IMR-90 (cell line): ENCODE results near the gene SP140L. TPM values are rescaled to one million over a fixed set of nuclear protein-coding genes. Genes with fewer than 3 reads are reported as not detected.

Source experiments
- ATAC-seq: fragments of 200-7000 bp; cut with Tn5 transposase; 2 replicates; pipeline ENCODE4 v1.9.1; 2020; ENCODE audit warnings: low read depth, mild to moderate bottlenecking, moderate library complexity
- BruUV-seq: library from RNA; stranded (reverse); fragments of 400-500 nt; replicated peaks from 2 replicates; lab custom pipeline; 2021; lab: Mats Ljungman, UMichigan
- CTCF ChIA-PET: fragments of 300-600 bp; formaldehyde crosslinking; extraction: SDS; loops from one replicate; lab custom pipeline; 2021; ENCODE audit warnings: antibody characterized with exemption; lab: Yijun Ruan, JAX
- POLR2A ChIA-PET: fragments of 300-600 bp; sonication (Branson Sonifier 250); formaldehyde crosslinking; loops from one replicate; lab custom pipeline; 2022; ENCODE audit warnings: antibody characterized with exemption; ENCODE audit not compliant: unreplicated experiment; lab: Charles Lee
- DNase-seq: peaks from one replicate; pipeline ENCODE4 v3.0.0; 2013
- H2AFZ ChIP-seq: replicated peaks from 2 replicates; pipeline ENCODE3; 2013; ENCODE audit warnings: low read length, mild to moderate bottlenecking; ENCODE audit not compliant: poor library complexity
- H2AK5ac ChIP-seq: 2 replicates; pipeline ENCODE4 v1.6.1; 2013; ENCODE audit warnings: low read depth, low read length, inconsistent platforms
- H2AK9ac ChIP-seq: replicated peaks from 2 replicates; pipeline ENCODE3; 2013; ENCODE audit warnings: mild to moderate bottlenecking, low read depth, low read length, moderate library complexity; ENCODE audit not compliant: poor library complexity
- H2BK120ac ChIP-seq: 2 replicates; pipeline ENCODE4 v1.6.1; 2013; ENCODE audit warnings: low read depth, low read length, inconsistent platforms
- H2BK15ac ChIP-seq: 3 replicates; pipeline ENCODE4 v1.6.1; 2013; ENCODE audit warnings: low read depth, low read length, inconsistent platforms
- H2BK20ac ChIP-seq: 2 replicates; pipeline ENCODE4 v1.6.1; 2013; ENCODE audit warnings: low read depth, mild to moderate bottlenecking, inconsistent platforms, low read length, moderate library complexity
- H2BK5ac ChIP-seq: 2 replicates; pipeline ENCODE4 v1.6.1; 2013; ENCODE audit warnings: mild to moderate bottlenecking, low read depth, low read length, inconsistent platforms; ENCODE audit not compliant: poor library complexity, severe bottlenecking
- H3K14ac ChIP-seq: replicated peaks from 2 replicates; pipeline ENCODE4 v1.6.1; 2013; ENCODE audit warnings: low read depth, low read length, inconsistent platforms
- H3K18ac ChIP-seq: 2 replicates; pipeline ENCODE4 v1.6.1; 2013; ENCODE audit warnings: low read depth, low read length, control low read depth
- H3K23ac ChIP-seq: 2 replicates; pipeline ENCODE4 v1.6.1; 2013; ENCODE audit warnings: low read depth, low read length, inconsistent platforms
- H3K27ac ChIP-seq: 2 replicates; pipeline ENCODE4 v1.5.1; 2013; ENCODE audit warnings: mild to moderate bottlenecking, control low read depth, low read length; ENCODE audit not compliant: insufficient read depth
- H3K27me3 ChIP-seq: 2 replicates; pipeline ENCODE4 v1.6.1; 2013; ENCODE audit warnings: low read length; ENCODE audit not compliant: control insufficient read depth, insufficient read depth
- H3K36me3 ChIP-seq: 2 replicates; pipeline ENCODE4 v1.6.1; 2013; ENCODE audit warnings: low read length, mixed read lengths; ENCODE audit not compliant: control insufficient read depth, insufficient read depth
- H3K4ac ChIP-seq: 2 replicates; pipeline ENCODE4 v1.6.1; 2013; ENCODE audit warnings: low read depth, low read length, inconsistent platforms
- H3K4me1 ChIP-seq: 2 replicates; pipeline ENCODE4 v1.6.1; 2013; ENCODE audit warnings: low read length, mixed read lengths; ENCODE audit not compliant: control insufficient read depth, insufficient read depth
- H3K4me2 ChIP-seq: 2 replicates; pipeline ENCODE4 v1.6.1; 2013; ENCODE audit warnings: low read depth, mild to moderate bottlenecking, control low read depth, low read length, moderate library complexity
- H3K4me3 ChIP-seq: 2 replicates; pipeline ENCODE4 v1.5.1; 2013; ENCODE audit warnings: low read depth, mild to moderate bottlenecking, control low read depth, low read length, moderate library complexity; ENCODE audit not compliant: insufficient read depth
- H3K56ac ChIP-seq: 2 replicates; pipeline ENCODE4 v1.6.1; 2013; ENCODE audit warnings: low read length, inconsistent platforms; ENCODE audit not compliant: insufficient read depth; ENCODE audit errors: extremely low read depth
- H3K79me1 ChIP-seq, 2 experiments: 2 replicates each; pipeline ENCODE4 v1.6.1; 2013; ENCODE audit warnings: low read length in 2 of 2, inconsistent platforms in 1 of 2, low read depth in 1 of 2
- H3K9ac ChIP-seq: 2 replicates; pipeline ENCODE4 v1.6.1; 2013; ENCODE audit warnings: low read depth, low read length, control low read depth
- H3K9me1 ChIP-seq: 2 replicates; pipeline ENCODE4 v1.6.1; 2013; ENCODE audit warnings: low read length, inconsistent platforms; ENCODE audit not compliant: insufficient read depth
- H3K9me3 ChIP-seq: 2 replicates; pipeline ENCODE4 v1.6.1; 2013; ENCODE audit warnings: low read length; ENCODE audit not compliant: control insufficient read depth, insufficient read depth
- H4K20me1 ChIP-seq: 2 replicates; pipeline ENCODE4 v1.6.1; 2013; ENCODE audit warnings: low read length, inconsistent platforms; ENCODE audit not compliant: insufficient read depth
- H4K5ac ChIP-seq: 2 replicates; pipeline ENCODE4 v1.6.1; 2013; ENCODE audit warnings: mild to moderate bottlenecking, low read depth, low read length, control low read depth
- H4K8ac ChIP-seq, 2 experiments: 2 replicates each; pipeline ENCODE4 v1.6.1; 2013; ENCODE audit warnings: low read depth in 2 of 2, low read length in 2 of 2, control low read depth in 1 of 2, inconsistent platforms in 1 of 2
- H4K91ac ChIP-seq: 2 replicates; pipeline ENCODE4 v1.6.1; 2013; ENCODE audit warnings: low read depth, low read length, inconsistent platforms; ENCODE audit not compliant: insufficient read depth
- BHLHE40 ChIP-seq: fragments of 150-350 bp; IDR thresholded peaks from 2 replicates; pipeline ENCODE4 v1.6.1; 2016; ENCODE audit warnings: mild to moderate bottlenecking, low read depth, low read length
- CHD1 ChIP-seq: IDR thresholded peaks from 2 replicates; pipeline ENCODE4 v1.6.1; 2012; ENCODE audit warnings: low read depth, low read length, improper control_type of control experiment
- FOS ChIP-seq: fragments of 150-350 bp; IDR thresholded peaks from 2 replicates; pipeline ENCODE4 v1.6.1; 2016; ENCODE audit warnings: low read depth, low read length
- MAFK ChIP-seq: IDR thresholded peaks from 2 replicates; pipeline ENCODE4 v1.6.1; 2012; ENCODE audit warnings: low read depth, low read length, improper control_type of control experiment
- MAZ ChIP-seq: IDR thresholded peaks from 2 replicates; pipeline ENCODE4 v1.6.1; 2012; ENCODE audit warnings: low read depth, mild to moderate bottlenecking, low read length, improper control_type of control experiment, moderate library complexity, borderline replicate concordance
- MXI1 ChIP-seq: IDR thresholded peaks from 2 replicates; pipeline ENCODE4 v1.6.1; 2012; ENCODE audit warnings: low read depth, mild to moderate bottlenecking, low read length, moderate library complexity, borderline replicate concordance
- NFE2L2 ChIP-seq: fragments of 150-350 bp; IDR thresholded peaks from 2 replicates; pipeline ENCODE4 v1.6.1; 2016; ENCODE audit warnings: low read depth, mild to moderate bottlenecking, low read length
- POLR2A ChIP-seq: IDR thresholded peaks from 2 replicates; pipeline ENCODE4 v1.6.1; 2012; ENCODE audit warnings: mild to moderate bottlenecking, low read depth, low read length
- RAD21 ChIP-seq: IDR thresholded peaks from 2 replicates; pipeline ENCODE4 v1.6.1; 2012; ENCODE audit warnings: low read length, improper control_type of control experiment
- RFX5 ChIP-seq: IDR thresholded peaks from 2 replicates; pipeline ENCODE4 v1.8.0; 2012; ENCODE audit warnings: low read depth, mild to moderate bottlenecking, low read length, moderate library complexity
- SMC3 ChIP-seq: fragments of 150-350 bp; IDR thresholded peaks from 2 replicates; pipeline ENCODE4 v1.6.1; 2016; ENCODE audit warnings: low read depth, mild to moderate bottlenecking, antibody characterized with exemption, low read length, moderate library complexity
- WGBS, 2 experiments: methylation state at CpG; one replicate each; pipeline versions ENCODE4 v1.1.5 to v1.1.7; 2013; ENCODE audit warnings: missing lambda C conversion rate in 2 of 2; ENCODE audit not compliant: insufficient read length in 1 of 2; ENCODE audit errors: extremely low coverage in 2 of 2; 5-methylcytosine and 5-hydroxymethylcytosine counted together
- dilution Hi-C: fragments of 300-500 bp; cut with HindIII; formaldehyde crosslinking; loops from one replicate; pipeline ENCODE4 v1.14.3; 2018; ENCODE audit warnings: low sequenced_read_pairs; ENCODE audit not compliant: unreplicated experiment
- in situ Hi-C: fragments of 300-500 bp; cut with MboI; formaldehyde crosslinking; loops from 3 replicates; pipeline ENCODE4 v1.14.3; 2019; ENCODE audit warnings: low sequenced_read_pairs, inconsistent platforms, mixed read lengths
- intact Hi-C: fragments of 100-400 bp; cut with micrococcal nuclease; formaldehyde crosslinking; loops from 2 replicates; pipeline ENCODE4 v1.10.0; 2022
- polyA plus RNA-seq, 3 experiments: library from polyadenylated mRNA; depleted of rRNA; stranded (reverse); fragments of >200 nt; gene quantifications; 2 replicates each; pipeline ENCODE4 v1.2.3, GENCODE V29; 2012; ENCODE audit warnings: low replicate concordance in 1 of 3
- total RNA-seq: library from RNA; depleted of rRNA; stranded (reverse); fragments of >200 nt; gene quantifications from 2 replicates; pipeline ENCODE4 v1.2.3, GENCODE V29; 2012
- TF ChIP-seq, protein P1 (sequence below): conservative IDR thresholded peaks from 2 replicates; pipeline ENCODE4 v1.5.1; 2012; ENCODE audit warnings: mild to moderate bottlenecking, low read depth, low read length, improper control_type of control experiment
- TF ChIP-seq, protein P2 (sequence below): fragments of 150-350 bp; IDR thresholded peaks from 2 replicates; pipeline ENCODE4 v1.6.1; 2017; ENCODE audit warnings: mild to moderate bottlenecking, antibody characterized with exemption, low read length, low read depth

SP140L gene
- total and polyA plus RNA-seq, 2 of the 4 experiments (the other 2 are of a cell fraction) = 5.4 to 11.2 TPM

DNA sequence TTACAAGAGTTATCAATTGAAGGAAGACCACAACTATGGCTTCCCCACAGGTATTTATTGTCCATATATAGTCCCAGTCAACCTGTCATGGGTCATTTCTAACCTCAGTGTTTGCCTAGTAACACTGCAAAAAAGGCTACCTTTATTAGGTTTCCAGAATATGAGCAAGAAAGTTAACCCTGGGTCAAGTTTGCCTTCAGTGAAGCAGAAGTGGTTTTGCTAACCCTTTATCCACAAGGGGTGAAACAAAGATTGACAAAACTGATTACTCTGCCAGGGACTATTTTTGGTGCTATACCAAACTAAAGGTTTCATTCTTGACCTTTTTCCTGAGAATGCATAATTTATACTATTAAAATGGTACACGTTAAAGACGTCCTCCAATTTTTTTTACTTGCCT, 117.8 kb downstream of the SP140L start:
- no peak overlapping the region for H3K18ac ChIP-seq
- peaks cover 6% of the 10 kb centered on the region for H3K4me1 ChIP-seq
- H3K9me1 ChIP-seq = peaks cover 3% of the 10 kb centered on the region
- H3K23ac ChIP-seq = no peak overlapping the region
- TF ChIP-seq RAD21 = no peak
- no peak for TF ChIP-seq POLR2A
- TF ChIP-seq MXI1 = no peak
- TF ChIP-seq, protein P1, sequence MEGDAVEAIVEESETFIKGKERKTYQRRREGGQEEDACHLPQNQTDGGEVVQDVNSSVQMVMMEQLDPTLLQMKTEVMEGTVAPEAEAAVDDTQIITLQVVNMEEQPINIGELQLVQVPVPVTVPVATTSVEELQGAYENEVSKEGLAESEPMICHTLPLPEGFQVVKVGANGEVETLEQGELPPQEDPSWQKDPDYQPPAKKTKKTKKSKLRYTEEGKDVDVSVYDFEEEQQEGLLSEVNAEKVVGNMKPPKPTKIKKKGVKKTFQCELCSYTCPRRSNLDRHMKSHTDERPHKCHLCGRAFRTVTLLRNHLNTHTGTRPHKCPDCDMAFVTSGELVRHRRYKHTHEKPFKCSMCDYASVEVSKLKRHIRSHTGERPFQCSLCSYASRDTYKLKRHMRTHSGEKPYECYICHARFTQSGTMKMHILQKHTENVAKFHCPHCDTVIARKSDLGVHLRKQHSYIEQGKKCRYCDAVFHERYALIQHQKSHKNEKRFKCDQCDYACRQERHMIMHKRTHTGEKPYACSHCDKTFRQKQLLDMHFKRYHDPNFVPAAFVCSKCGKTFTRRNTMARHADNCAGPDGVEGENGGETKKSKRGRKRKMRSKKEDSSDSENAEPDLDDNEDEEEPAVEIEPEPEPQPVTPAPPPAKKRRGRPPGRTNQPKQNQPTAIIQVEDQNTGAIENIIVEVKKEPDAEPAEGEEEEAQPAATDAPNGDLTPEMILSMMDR = no peak
- no peak for TF ChIP-seq RFX5
- TF ChIP-seq, protein P2, sequence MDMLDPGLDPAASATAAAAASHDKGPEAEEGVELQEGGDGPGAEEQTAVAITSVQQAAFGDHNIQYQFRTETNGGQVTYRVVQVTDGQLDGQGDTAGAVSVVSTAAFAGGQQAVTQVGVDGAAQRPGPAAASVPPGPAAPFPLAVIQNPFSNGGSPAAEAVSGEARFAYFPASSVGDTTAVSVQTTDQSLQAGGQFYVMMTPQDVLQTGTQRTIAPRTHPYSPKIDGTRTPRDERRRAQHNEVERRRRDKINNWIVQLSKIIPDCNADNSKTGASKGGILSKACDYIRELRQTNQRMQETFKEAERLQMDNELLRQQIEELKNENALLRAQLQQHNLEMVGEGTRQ = no peak
- TF ChIP-seq SMC3 = no peak
- TF ChIP-seq CHD1 = no peak
- TF ChIP-seq BHLHE40 = no peak
- no peak for TF ChIP-seq MAZ
- no peak for TF ChIP-seq NFE2L2
- TF ChIP-seq FOS = no peak
- no peak for TF ChIP-seq MAFK
- dilution Hi-C loops (no loop called here), intact Hi-C loops (no loop called here), in situ Hi-C loops (no loop called here)
- no CpG with 5 or more reads among the region's 2 CpGs for WGBS, 2 experiments
- ChIA-PET POLR2A (no interaction called here), CTCF (no interaction called here)
- no peak overlapping the region for H3K4ac ChIP-seq
- peaks cover 26% of the 10 kb centered on the region for H3K36me3 ChIP-seq
- no peak overlapping the region for H4K5ac ChIP-seq
- no peak overlapping the region for H2BK20ac ChIP-seq
- H4K8ac ChIP-seq = no peak overlapping the region
- no peak overlapping the region for H2AK5ac ChIP-seq
- H3K79me1 ChIP-seq = peaks cover 12 to 36% of the 10 kb centered on the region in 2 experiments; a peak in 3 of 4 replicates
- H3K27me3 ChIP-seq = no peaks in the 10 kb centered on the region
- H3K9ac ChIP-seq = no peak overlapping the region
- H2AK9ac ChIP-seq = no peak overlapping the region
- no peak overlapping the region for H3K27ac ChIP-seq
- no peaks in the 10 kb centered on the region for H3K9me3 ChIP-seq
- no peak overlapping the region for H3K14ac ChIP-seq
- H2BK120ac ChIP-seq = no peak overlapping the region
- ATAC-seq (no peak), DNase-seq (no peak)
- H3K56ac ChIP-seq = no peak overlapping the region
- H2AFZ ChIP-seq = no peak overlapping the region
- H4K91ac ChIP-seq = no peak overlapping the region
- BruUV-seq = no TSS peak
- H3K4me3 ChIP-seq = no peak overlapping the region
- no peak overlapping the region for H2BK5ac ChIP-seq
- H4K20me1 ChIP-seq = no peaks in the 10 kb centered on the region
- no peak overlapping the region for H2BK15ac ChIP-seq
- H3K4me2 ChIP-seq = no peak overlapping the region
